ENCODE results near the gene AKAP6. TPM values are rescaled to one million over a fixed set of nuclear protein-coding genes. Genes with fewer than 3 reads are reported as not detected.

Gene AKAP6
- total and polyA plus RNA-seq, 12 donors, result 0.71 to 24.7 (median 8.1) TPM

DNA sequence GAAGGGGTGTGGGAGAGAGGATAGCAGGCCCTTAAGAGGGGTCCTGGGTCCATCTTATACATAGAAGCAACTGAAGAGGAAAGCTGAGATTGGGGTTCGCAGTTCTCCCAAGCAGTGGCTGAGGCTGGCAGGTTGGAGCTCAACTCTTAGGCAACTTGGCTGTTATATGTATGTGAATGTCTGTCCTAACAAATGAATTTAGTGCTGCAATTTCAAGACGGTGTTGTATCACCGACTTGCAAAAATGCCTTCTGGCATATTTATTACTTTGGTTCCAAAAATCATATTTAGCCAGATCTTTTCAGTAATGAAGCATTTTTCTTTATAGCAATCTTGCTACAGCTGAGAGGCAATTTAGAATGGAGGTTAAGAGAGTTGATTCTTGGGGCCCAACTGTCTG is 148.3 kb downstream of the AKAP6 start:
- Histone ChIP-seq H3K4me1 (replicated peaks in 1 of 2) (peaks cover 0 to 3% of the 10 kb centered on the region in 2 donors), H3K27ac (no peak overlapping the region), H3K27me3 (no peaks in the 10 kb centered on the region), H3K36me3 (replicated peaks in 1 of 2) (no peaks in the 10 kb centered on the region), H3K9me3 (replicated peaks in 1 of 3) (no peaks in the 10 kb centered on the region), H3K4me3 (no peak overlapping the region)
- intact Hi-C loops (cut with DNase I), result loop anchor here in 1 of 2 donors (10.0 kb wide), 1 partner anchor 223 kb away; no protein-coding TSS in a partner anchor
- WGBS, 4 donors, result 93 to 98% (median 95%) methylated on average over 3 of the region's 3 CpGs
- TF ChIP-seq, protein P1, sequence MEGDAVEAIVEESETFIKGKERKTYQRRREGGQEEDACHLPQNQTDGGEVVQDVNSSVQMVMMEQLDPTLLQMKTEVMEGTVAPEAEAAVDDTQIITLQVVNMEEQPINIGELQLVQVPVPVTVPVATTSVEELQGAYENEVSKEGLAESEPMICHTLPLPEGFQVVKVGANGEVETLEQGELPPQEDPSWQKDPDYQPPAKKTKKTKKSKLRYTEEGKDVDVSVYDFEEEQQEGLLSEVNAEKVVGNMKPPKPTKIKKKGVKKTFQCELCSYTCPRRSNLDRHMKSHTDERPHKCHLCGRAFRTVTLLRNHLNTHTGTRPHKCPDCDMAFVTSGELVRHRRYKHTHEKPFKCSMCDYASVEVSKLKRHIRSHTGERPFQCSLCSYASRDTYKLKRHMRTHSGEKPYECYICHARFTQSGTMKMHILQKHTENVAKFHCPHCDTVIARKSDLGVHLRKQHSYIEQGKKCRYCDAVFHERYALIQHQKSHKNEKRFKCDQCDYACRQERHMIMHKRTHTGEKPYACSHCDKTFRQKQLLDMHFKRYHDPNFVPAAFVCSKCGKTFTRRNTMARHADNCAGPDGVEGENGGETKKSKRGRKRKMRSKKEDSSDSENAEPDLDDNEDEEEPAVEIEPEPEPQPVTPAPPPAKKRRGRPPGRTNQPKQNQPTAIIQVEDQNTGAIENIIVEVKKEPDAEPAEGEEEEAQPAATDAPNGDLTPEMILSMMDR (IDR thresholded peaks at IDR 0.05), result no peak
- TF ChIP-seq POLR2A (IDR thresholded peaks at IDR 0.05), result no peak
- DNase-seq, result no peak

DNA sequence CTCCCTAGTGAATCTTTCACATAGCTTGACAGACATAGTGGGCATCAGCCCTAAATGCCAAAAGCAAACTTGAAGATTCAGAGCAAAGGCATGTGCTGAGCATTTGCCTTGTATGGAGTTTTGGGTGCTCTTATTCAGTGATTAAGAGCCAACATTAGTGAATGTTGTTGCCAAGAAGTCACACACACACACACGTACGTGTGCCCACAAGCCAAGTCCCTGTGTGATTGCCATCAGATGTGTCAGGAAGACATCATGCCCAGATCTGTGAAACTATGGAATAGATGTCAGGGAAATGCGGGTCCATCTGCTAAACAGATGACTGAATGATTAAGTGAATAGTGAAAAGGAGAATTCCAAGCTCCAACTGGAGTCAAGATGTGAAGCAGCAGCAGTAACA is 149.0 kb downstream of the AKAP6 start:
- no peaks in the 10 kb centered on the region for H3K27me3 ChIP-seq
- TF ChIP-seq POLR2A (IDR thresholded peaks at IDR 0.05), result no peak
- TF ChIP-seq, protein P1 (IDR thresholded peaks at IDR 0.05), result no peak
- 88 to 94% (median 92%) methylated on average over 3 of the region's 3 CpGs for WGBS, 4 donors
- H3K27ac ChIP-seq, result no peak overlapping the region
- intact Hi-C loops (cut with DNase I), result loop anchor here in 1 of 2 donors (10.0 kb wide), 1 partner anchor 223 kb away; no protein-coding TSS in a partner anchor
- H3K36me3 ChIP-seq (replicated peaks in 1 of 2), result no peaks in the 10 kb centered on the region
- no peak overlapping the region for H3K4me3 ChIP-seq
- no peak for DNase-seq
- no peaks in the 10 kb centered on the region for H3K4me1 ChIP-seq (replicated peaks in 1 of 2)
- no peaks in the 10 kb centered on the region for H3K9me3 ChIP-seq (replicated peaks in 1 of 3)

DNA sequence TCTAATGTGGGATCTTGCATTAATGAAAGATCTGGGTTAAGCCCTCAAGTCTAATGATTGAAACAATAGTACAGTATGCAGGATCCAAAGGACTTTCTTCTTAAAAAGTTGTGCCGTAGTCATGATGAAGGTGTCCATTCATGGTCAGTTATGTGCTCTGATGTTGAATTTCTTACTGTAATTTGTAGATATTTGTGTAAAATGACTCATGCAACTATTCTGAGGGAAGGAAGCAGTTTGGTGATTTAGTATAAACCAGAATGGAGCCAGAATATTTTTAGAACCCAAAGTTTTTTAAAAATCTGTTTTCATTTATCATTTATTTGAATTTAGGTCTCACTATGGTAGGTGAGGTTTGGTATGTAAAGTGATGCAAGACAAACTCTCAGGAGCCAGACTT is 151.2 kb downstream of the AKAP6 start:
- 52 to 62% (median 59%) methylated on average over 1 of the region's 1 CpG for WGBS, 4 donors
- no peaks in the 10 kb centered on the region for H3K36me3 ChIP-seq (replicated peaks in 1 of 2)
- H3K4me1 ChIP-seq (replicated peaks in 1 of 2), result no peaks in the 10 kb centered on the region
- intact Hi-C loops (cut with DNase I), result no loop called here
- no peak overlapping the region for H3K27ac ChIP-seq
- no peak overlapping the region for H3K4me3 ChIP-seq
- H3K27me3 ChIP-seq, result no peaks in the 10 kb centered on the region
- TF ChIP-seq POLR2A (IDR thresholded peaks at IDR 0.05), result no peak
- TF ChIP-seq, protein P1 (IDR thresholded peaks at IDR 0.05), result no peak
- no peaks in the 10 kb centered on the region for H3K9me3 ChIP-seq (replicated peaks in 1 of 3)
- no peak for DNase-seq

DNA sequence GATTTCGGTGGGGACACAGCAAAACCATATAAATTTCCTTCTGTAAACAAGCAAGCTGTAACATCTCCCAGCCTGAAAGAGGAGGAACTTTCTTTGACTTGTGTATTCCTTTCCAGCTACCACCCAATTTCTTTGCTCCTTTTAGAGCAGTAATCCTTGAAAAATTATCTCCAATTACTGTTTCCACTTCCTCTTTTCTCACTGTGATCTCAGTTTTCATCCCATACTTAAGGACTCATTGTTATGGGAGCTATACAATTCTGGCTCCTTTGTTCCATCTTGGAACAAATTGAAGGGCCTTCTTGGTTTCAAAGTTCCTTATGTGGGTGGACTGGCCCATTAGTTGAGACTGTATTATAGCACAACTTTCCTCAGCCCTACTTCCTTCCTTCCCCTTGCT is 152.6 kb downstream of the AKAP6 start:
- no peaks in the 10 kb centered on the region for H3K4me1 ChIP-seq (replicated peaks in 1 of 2)
- no peak overlapping the region for H3K27ac ChIP-seq
- no peaks in the 10 kb centered on the region for H3K36me3 ChIP-seq (replicated peaks in 1 of 2)
- intact Hi-C loops (cut with DNase I), result no loop called here
- H3K27me3 ChIP-seq, result no peaks in the 10 kb centered on the region
- no peak overlapping the region for H3K4me3 ChIP-seq
- no peak for TF ChIP-seq POLR2A (IDR thresholded peaks at IDR 0.05)
- TF ChIP-seq, protein P1 (IDR thresholded peaks at IDR 0.05), result no peak
- 39 to 94% (median 43%) methylated on average over 1 of the region's 1 CpG for WGBS, 4 donors
- no peaks in the 10 kb centered on the region for H3K9me3 ChIP-seq (replicated peaks in 1 of 3)
- DNase-seq, result no peak

Measured in adrenal gland (tissue), 12 donors.